NB4 (cell line): ENCODE measurements around the gene HMBS.
A peak's percentile ranks its signal among the peaks of the same experiment; 100 is the strongest.

Experiments used
- DNase-seq: peaks from one replicate; pipeline ENCODE4 v3.0.0; 2010; ENCODE audit warnings: low read depth
- H3K4me3 ChIP-seq: one replicate; pipeline ENCODE4 v1.5.1; 2011; ENCODE audit warnings: mild to moderate bottlenecking, low read depth, low read length, moderate library complexity
- CTCF ChIP-seq: IDR thresholded peaks from one replicate; pipeline ENCODE4 v1.5.1; 2012; ENCODE audit warnings: low read depth, low read length
- MAX ChIP-seq: IDR thresholded peaks from 2 replicates; pipeline ENCODE4 v1.6.1; 2011; ENCODE audit warnings: low read depth, low read length
- MYC ChIP-seq: IDR thresholded peaks from 2 replicates; pipeline ENCODE4 v1.6.1; 2011; ENCODE audit warnings: low read depth, low read length
- POLR2A ChIP-seq: IDR thresholded peaks from 2 replicates; pipeline ENCODE4 v1.6.1; 2011; ENCODE audit warnings: mild to moderate bottlenecking; ENCODE audit not compliant: insufficient read length; ENCODE audit errors: extremely low read depth

The HMBS gene

GRCh38 chr11:119062779-119063178 is 21.9 kb upstream of the HMBS start:
- DNase-seq: no peak
- no peak for TF ChIP-seq MAX
- TF ChIP-seq MYC: no peak
- TF ChIP-seq CTCF: no peak
- TF ChIP-seq POLR2A: no peak
- no peak overlapping the region for H3K4me3 ChIP-seq

GRCh38 chr11:119065369-119065768 is 19.3 kb upstream of the HMBS start:
- DNase-seq: peak; percentile 72
- H3K4me3 ChIP-seq: no peak overlapping the region
- TF ChIP-seq POLR2A (no peak), CTCF (peak; percentile 68)

GRCh38 chr11:119067371-119068222 is 17.1 kb upstream of the HMBS start, which contains the start of gene VPS11:
Gene VPS11, plus strand, starts transcription at chr11:119067818. Its CDS starts 6 bp downstream, at chr11:119067824.
- peak within 1 kb of the TSS; percentile 95 for H3K4me3 ChIP-seq
- TF ChIP-seq MAX: peak; percentile 100
- peak; percentile 55 for TF ChIP-seq POLR2A
- no peak for TF ChIP-seq CTCF
- TF ChIP-seq MYC: 0 out of 2 replicates have a peak, but pooled peaks have one; percentile 23
- DNase-seq: peak; percentile 99

GRCh38 chr11:119077839-119078238 is 6.8 kb upstream of the HMBS start:
- TF ChIP-seq MYC (no peak), CTCF (no peak)
- no peak overlapping the region for H3K4me3 ChIP-seq
- DNase-seq: no peak

- H3K4me3 ChIP-seq: no peak overlapping the region
- DNase-seq: no peak
- TF ChIP-seq MAX (no peak), POLR2A (no peak)
Observed at GRCh38 chr11:119078675-119079420, 5.8 kb upstream of the HMBS start.

- DNase-seq: no peak
- H3K4me3 ChIP-seq: no peak overlapping the region
- TF ChIP-seq CTCF: no peak
- TF ChIP-seq MAX: no peak
- TF ChIP-seq POLR2A: no peak
- TF ChIP-seq MYC: no peak
Observed at GRCh38 chr11:119081682-119082260, 2.9 kb upstream of the HMBS start.
